B cell (primary cell): ENCODE data around the gene DLGAP4. TPM values are rescaled to one million over a fixed set of nuclear protein-coding genes. Genes with fewer than 3 reads are reported as not detected.

ENCODE experiments used
- ATAC-seq: fragments of 200-7000 bp; cut with Tn5 transposase; one replicate; pipeline ENCODE4 v1.10.0; 2021; ENCODE audit warnings: low read depth, mild to moderate bottlenecking, moderate number of reproducible peaks, moderate library complexity
- CTCF ChIA-PET: fragments of 350-600 bp; sonication (Branson Sonifier 250); formaldehyde crosslinking; loops from one replicate; lab custom pipeline; 2021; ENCODE audit warnings: antibody characterized with exemption, inconsistent platforms; lab: Charles Lee
- POLR2A ChIA-PET: fragments of 350-600 bp; sonication (Branson Sonifier 250); formaldehyde crosslinking; loops from one replicate; lab custom pipeline; 2021; ENCODE audit warnings: antibody characterized with exemption; lab: Charles Lee
- DNase-seq: peaks from one replicate; pipeline ENCODE4 v3.0.0; 2013
- H2AFZ ChIP-seq: 2 replicates; pipeline ENCODE4 v1.6.1; 2012; ENCODE audit warnings: mild to moderate bottlenecking, low read depth, low read length; ENCODE audit not compliant: insufficient read depth, poor library complexity, severe bottlenecking
- H3K27ac ChIP-seq, 2 donors: 1 replicate in 1 of 2; 2 replicates in 1 of 2; pipeline ENCODE4 v1.5.1; 2012 to 2013; ENCODE audit warnings: low read length in 2 of 2, mild to moderate bottlenecking in 2 of 2, moderate library complexity in 1 of 2
- H3K27me3 ChIP-seq, 4 experiments: fragments of 200-600 bp in 1 of 4; sonication (generic) in 1 of 4; replicated peaks in 1 of 4; 1 replicate in 2 of 4; 2 replicates in 2 of 4; pipeline versions ENCODE4 v1.6.1 to v1.7.0; 2013 to 2016; ENCODE audit warnings: low read length in 3 of 4, mild to moderate bottlenecking in 2 of 4, mixed read lengths in 1 of 4, moderate library complexity in 1 of 4; ENCODE audit not compliant: insufficient read depth in 4 of 4, control insufficient read depth in 3 of 4; ENCODE audit errors: control extremely low read depth in 1 of 4
- H3K36me3 ChIP-seq, 2 experiments: replicated peaks in 1 of 2; 1 replicate in 1 of 2; 2 replicates in 1 of 2; pipeline versions ENCODE4 v1.6.1 to v1.7.1; 2013; ENCODE audit warnings: low read length in 1 of 2; ENCODE audit not compliant: insufficient read depth in 2 of 2, control insufficient read depth in 1 of 2; ENCODE audit errors: control extremely low read depth in 1 of 2, extremely low read depth in 1 of 2
- H3K4me1 ChIP-seq, 2 donors: fragments of 200-600 bp in 1 of 2; sonication (generic) in 1 of 2; 1 replicate in 1 of 2; 2 replicates in 1 of 2; pipeline versions ENCODE4 v1.5.1 to v1.6.1; 2013 to 2017; ENCODE audit warnings: low read length in 2 of 2; ENCODE audit not compliant: control insufficient read depth in 2 of 2, insufficient read depth in 2 of 2
- H3K4me2 ChIP-seq: replicated peaks from 2 replicates; pipeline ENCODE3; 2012; ENCODE audit warnings: mild to moderate bottlenecking, low read depth, low read length; ENCODE audit not compliant: poor library complexity, severe bottlenecking
- H3K4me3 ChIP-seq, 5 experiments: fragments of 200-600 bp in 1 of 5; sonication (generic) in 1 of 5; 1 replicate in 3 of 5; 2 replicates in 2 of 5; pipeline versions ENCODE4 v1.5.1 to v1.7.0; 2011 to 2016; ENCODE audit warnings: low read length in 4 of 5, mild to moderate bottlenecking in 4 of 5, low read depth in 2 of 5, control low read depth in 1 of 5, moderate library complexity in 1 of 5; ENCODE audit not compliant: insufficient read depth in 1 of 5; ENCODE audit errors: control extremely low read depth in 1 of 5, extremely low read depth in 1 of 5
- H3K79me2 ChIP-seq: fragments of 200-600 bp; sonication (generic); one replicate; pipeline ENCODE4 v1.6.0; 2016; ENCODE audit warnings: low read length; ENCODE audit not compliant: control insufficient read depth, insufficient read depth
- H3K9ac ChIP-seq: fragments of 200-600 bp; sonication (generic); 2 replicates; pipeline ENCODE4 v1.6.1; 2017; ENCODE audit warnings: mild to moderate bottlenecking, low read length, moderate library complexity
- H3K9me3 ChIP-seq, 3 donors: one replicate each; pipeline versions ENCODE4 v1.6.1 to v1.7.1; 2013; ENCODE audit warnings: low read length in 2 of 3; ENCODE audit not compliant: control insufficient read depth in 2 of 3, insufficient read depth in 1 of 3; ENCODE audit errors: control extremely low read depth in 1 of 3
- H4K20me1 ChIP-seq: 2 replicates; pipeline ENCODE4 v1.6.0; 2012; ENCODE audit warnings: mild to moderate bottlenecking, low read length; ENCODE audit not compliant: insufficient read depth, control insufficient read depth, poor library complexity, severe bottlenecking
- H3K27ac Mint-ChIP-seq: one replicate; pipeline ENCODE4 v1.8.0; 2021; ENCODE audit warnings: mixed read lengths
- H3K27me3 Mint-ChIP-seq: one replicate; pipeline ENCODE4 v1.8.0; 2021; ENCODE audit warnings: mixed read lengths
- H3K4me1 Mint-ChIP-seq: one replicate; pipeline ENCODE4 v1.8.0; 2021; ENCODE audit warnings: mixed read lengths
- H3K4me3 Mint-ChIP-seq: one replicate; pipeline ENCODE4 v1.8.0; 2021; ENCODE audit warnings: mixed read lengths
- H3K9me3 Mint-ChIP-seq: one replicate; pipeline ENCODE4 v1.8.0; 2022; ENCODE audit warnings: mixed read lengths; ENCODE audit not compliant: insufficient read depth
- CTCF ChIP-seq: fragments of 200-600 bp; IDR thresholded peaks from one replicate; pipeline ENCODE4 v1.8.0; 2022; ENCODE audit warnings: antibody characterized with exemption, mild to moderate bottlenecking
- EZH2 ChIP-seq: IDR thresholded peaks from 2 replicates; pipeline ENCODE4 v1.6.1; 2012; ENCODE audit warnings: borderline replicate concordance, low read depth, mild to moderate bottlenecking, moderate library complexity, low read length; ENCODE audit not compliant: insufficient read depth, poor library complexity, severe bottlenecking
- WGBS: methylation state at CpG from one replicate; pipeline ENCODE4 v1.1.5; 2013; ENCODE audit warnings: missing lambda C conversion rate; ENCODE audit not compliant: insufficient coverage; 5-methylcytosine and 5-hydroxymethylcytosine counted together
- intact Hi-C: fragments of 100-400 bp; cut with micrococcal nuclease; formaldehyde crosslinking; loops from one replicate; pipeline ENCODE4 v1.10.0; 2022
- polyA plus RNA-seq: library from polyadenylated mRNA; depleted of rRNA; stranded (reverse); fragments of >200 nt; gene quantifications from 2 replicates; pipeline ENCODE4 v1.2.3, GENCODE V29; 2012
- total RNA-seq, 2 donors: library from RNA; stranded (reverse); fragments of 120-200 nt in 1 of 2; gene quantifications; 1 replicate in 1 of 2; 2 replicates in 1 of 2; pipeline versions ENCODE4 v1.2.3 to v1.2.4, GENCODE V29; 2013 to 2022

The DLGAP4 gene
- total and polyA plus RNA-seq, 2 donors (not counting 1 experiment from before 2014, with no cell fraction given) = 68.8 to 87.8 TPM

- intact Hi-C loops = no loop called here
- Mint-ChIP-seq H3K27ac (no peak overlapping the region), H3K9me3 (no peaks in the 10 kb centered on the region), H3K4me1 (no peaks in the 10 kb centered on the region), H3K4me3 (no peak overlapping the region), H3K27me3 (peaks cover 18% of the 10 kb centered on the region)
- no peak overlapping the region for H3K9ac ChIP-seq
- no peak overlapping the region for H3K27ac ChIP-seq
- no peak overlapping the region for H3K4me2 ChIP-seq
- no peaks in the 10 kb centered on the region for H3K9me3 ChIP-seq
- DNase-seq = no peak
- CTCF ChIA-PET = no interaction called here
- no peak for ATAC-seq
- H3K79me2 ChIP-seq = no peaks in the 10 kb centered on the region
- no peaks in the 10 kb centered on the region for H4K20me1 ChIP-seq
- H2AFZ ChIP-seq = no peak overlapping the region
- no peaks in the 10 kb centered on the region for H3K4me1 ChIP-seq
- H3K4me3 ChIP-seq = no peak overlapping the region
- POLR2A ChIA-PET = no interaction called here
- no peaks in the 10 kb centered on the region for H3K36me3 ChIP-seq
- no peak for TF ChIP-seq CTCF
- no peak for TF ChIP-seq EZH2
- H3K27me3 ChIP-seq = peaks cover 0 to 4% (median 0%) of the 10 kb centered on the region in 4 experiments
- 73% methylated on average over 4 of the region's 4 CpGs for WGBS
These were observed 119.0 kb downstream of the DLGAP4 start for GRCh38 chr20:36425166-36425565.

GRCh38 chr20:36431604-36432003 is 125.5 kb downstream of the DLGAP4 start:
- Histone ChIP-seq H3K79me2 (no peaks in the 10 kb centered on the region), H3K9me3 (peaks cover 0 to 7% (median 0%) of the 10 kb centered on the region in 3 donors), H3K4me2 (no peak overlapping the region), H4K20me1 (no peaks in the 10 kb centered on the region), H3K27ac (no peak overlapping the region), H3K4me3 (no peak overlapping the region), H3K36me3 (no peaks in the 10 kb centered on the region), H3K9ac (no peak overlapping the region), H3K4me1 (peaks cover 0 to 9% of the 10 kb centered on the region in 2 donors), H3K27me3 (peaks cover 0 to 11% (median 0%) of the 10 kb centered on the region in 4 experiments), H2AFZ (no peak overlapping the region)
- Mint-ChIP-seq H3K27ac (no peak overlapping the region), H3K4me1 (peaks cover 8% of the 10 kb centered on the region), H3K9me3 (no peaks in the 10 kb centered on the region), H3K4me3 (no peak overlapping the region), H3K27me3 (peaks cover 2% of the 10 kb centered on the region)
- TF ChIP-seq CTCF (no peak), EZH2 (no peak)
- CTCF ChIA-PET = interaction anchor here (0.6 kb wide), 1 partner anchor 293 kb away, joined by 3 read pairs; no protein-coding TSS in a partner anchor
- WGBS = 94% methylated on average over 24 of the region's 24 CpGs
- intact Hi-C loops = no loop called here
- POLR2A ChIA-PET = no interaction called here
- ATAC-seq = no peak
- no peak for DNase-seq
